Measurements from ENCODE around the gene DRD5.

- TF ChIP-seq CTCF (conservative IDR thresholded peaks at IDR 0.05) (no peak), ZFX (IDR thresholded peaks at IDR 0.05) (no peak)
Observed at GRCh38 chr4:9792381-9792780, 10.9 kb downstream of the DRD5 start.

Measured in C4-2B (cell line).